Fibroblast of lung (primary cell): ENCODE results near the gene TP63.

ENCODE experiments used
- CTCF ChIP-seq, 2 donors: IDR thresholded peaks in 1 of 2; conservative IDR thresholded peaks in 1 of 2; 1 replicate in 1 of 2; 2 replicates in 1 of 2; pipeline ENCODE4 v1.5.1; 2011 to 2012; ENCODE audit warnings: low read length in 2 of 2, control low read depth in 1 of 2, inconsistent platforms in 1 of 2, low read depth in 1 of 2, mild to moderate bottlenecking in 1 of 2
- EZH2 ChIP-seq: IDR thresholded peaks from 2 replicates; pipeline ENCODE4 v1.5.1; 2012; ENCODE audit warnings: low read length, control low read depth, mild to moderate bottlenecking; ENCODE audit errors: missing control alignments

DNA sequence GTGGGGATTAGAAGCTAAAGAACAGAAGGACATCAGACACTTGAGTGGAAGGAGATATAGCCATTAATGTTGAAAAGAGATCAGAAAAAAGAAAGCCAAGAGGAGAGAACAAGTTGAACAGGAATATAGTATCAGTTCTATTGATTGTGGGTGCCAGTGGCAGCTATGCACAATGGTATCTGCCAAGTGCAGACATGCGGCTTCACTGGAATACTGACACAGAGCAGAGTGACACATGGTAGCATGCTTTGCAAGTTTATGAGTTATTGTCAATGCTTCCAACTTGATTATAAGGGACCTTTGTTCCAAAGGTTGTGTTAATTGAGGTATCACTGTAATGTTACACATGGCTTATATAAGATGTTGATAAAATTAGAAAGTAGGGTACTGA lies 42.0 kb upstream of the TP63 start:
- TF ChIP-seq EZH2 (no peak), CTCF (conservative IDR thresholded peaks at IDR 0.05 in 1 of 2, IDR thresholded peaks at IDR 0.05 in 1 of 2; ENCODE audit: low read depth in 1 of 2, low read length in 2 of 2) (no peak)
